T-helper 1 cell treated with Interleukin-12 subunit alpha and Interleukin-12 subunit beta and Interleukin-4 antibody, amounts not matched to agents 30 μg/mL and 1 μg/mL, for 36 hours (primary cell): ENCODE results near the gene PCNX3.

Source experiments
- H3K27ac Mint-ChIP-seq: one replicate; pipeline ENCODE4 v1.8.0; 2021; ENCODE audit warnings: mild to moderate bottlenecking, mixed read lengths
- H3K27me3 Mint-ChIP-seq: one replicate; pipeline ENCODE4 v1.8.0; 2021; ENCODE audit warnings: low read depth, mixed read lengths
- H3K36me3 Mint-ChIP-seq: one replicate; pipeline ENCODE4 v1.8.0; 2021; ENCODE audit warnings: low read depth, mixed read lengths
- H3K4me1 Mint-ChIP-seq: one replicate; pipeline ENCODE4 v1.8.0; 2021; ENCODE audit warnings: low read depth, mixed read lengths
- H3K4me3 Mint-ChIP-seq: one replicate; pipeline ENCODE4 v1.8.0; 2021; ENCODE audit warnings: mild to moderate bottlenecking, moderate library complexity, mixed read lengths
- H3K9me3 Mint-ChIP-seq: one replicate; pipeline ENCODE4 v1.8.0; 2021; ENCODE audit warnings: mixed read lengths

Gene PCNX3

GRCh38 chr11:65617136-65617850, 1.7 kb downstream of the PCNX3 start:
- peak overlapping the region; percentile 77 for H3K27ac Mint-ChIP-seq
- H3K4me3 Mint-ChIP-seq = peak overlapping the region; percentile 95
- H3K4me1 Mint-ChIP-seq = peaks cover 16% of the 10 kb centered on the region
- H3K36me3 Mint-ChIP-seq = peaks cover 21% of the 10 kb centered on the region
- H3K27me3 Mint-ChIP-seq = peaks cover 3% of the 10 kb centered on the region
- no peaks in the 10 kb centered on the region for H3K9me3 Mint-ChIP-seq

GRCh38 chr11:65617990-65618751, 2.6 kb downstream of the PCNX3 start:
- peaks cover 22% of the 10 kb centered on the region for H3K36me3 Mint-ChIP-seq

GRCh38 chr11:65618763-65619162, 3.2 kb downstream of the PCNX3 start:
- Mint-ChIP-seq H3K36me3 (peaks cover 21% of the 10 kb centered on the region), H3K27me3 (peaks cover 3% of the 10 kb centered on the region), H3K27ac (no peak overlapping the region), H3K4me3 (no peak overlapping the region), H3K9me3 (no peaks in the 10 kb centered on the region), H3K4me1 (peaks cover 10% of the 10 kb centered on the region)

More at GRCh38 chr11:65617990-65618751, 2.6 kb downstream of the PCNX3 start:
- Mint-ChIP-seq H3K4me1 (peaks cover 11% of the 10 kb centered on the region), H3K4me3 (no peak overlapping the region), H3K9me3 (no peaks in the 10 kb centered on the region), H3K27me3 (peaks cover 3% of the 10 kb centered on the region), H3K27ac (no peak overlapping the region)

- H3K27me3 Mint-ChIP-seq = peaks cover 3% of the 10 kb centered on the region
- no peak overlapping the region for H3K4me3 Mint-ChIP-seq
- no peaks in the 10 kb centered on the region for H3K9me3 Mint-ChIP-seq
- peaks cover 10% of the 10 kb centered on the region for H3K4me1 Mint-ChIP-seq
- peaks cover 24% of the 10 kb centered on the region for H3K36me3 Mint-ChIP-seq
- no peak overlapping the region for H3K27ac Mint-ChIP-seq
Observed at GRCh38 chr11:65619281-65619928, 3.8 kb downstream of the PCNX3 start.

GRCh38 chr11:65620666-65621065, 5.1 kb downstream of the PCNX3 start:
- peaks cover under 1% of the 10 kb centered on the region for H3K27me3 Mint-ChIP-seq
- peaks cover 28% of the 10 kb centered on the region for H3K36me3 Mint-ChIP-seq
- H3K27ac Mint-ChIP-seq = no peak overlapping the region
- H3K9me3 Mint-ChIP-seq = no peaks in the 10 kb centered on the region
- peaks cover 10% of the 10 kb centered on the region for H3K4me1 Mint-ChIP-seq
- H3K4me3 Mint-ChIP-seq = no peak overlapping the region

- peaks cover 9% of the 10 kb centered on the region for H3K4me1 Mint-ChIP-seq
- H3K27ac Mint-ChIP-seq = no peak overlapping the region
- no peaks in the 10 kb centered on the region for H3K9me3 Mint-ChIP-seq
- peaks cover 27% of the 10 kb centered on the region for H3K36me3 Mint-ChIP-seq
- H3K4me3 Mint-ChIP-seq = no peak overlapping the region
- no peaks in the 10 kb centered on the region for H3K27me3 Mint-ChIP-seq
Observed at GRCh38 chr11:65621460-65621859, 5.9 kb downstream of the PCNX3 start.

- no peak overlapping the region for H3K27ac Mint-ChIP-seq
- H3K36me3 Mint-ChIP-seq = peaks cover 23% of the 10 kb centered on the region
- H3K9me3 Mint-ChIP-seq = no peaks in the 10 kb centered on the region
- H3K4me1 Mint-ChIP-seq = peaks cover 4% of the 10 kb centered on the region
- no peaks in the 10 kb centered on the region for H3K27me3 Mint-ChIP-seq
- H3K4me3 Mint-ChIP-seq = no peak overlapping the region
Observed at GRCh38 chr11:65622011-65622410, 6.4 kb downstream of the PCNX3 start.

- H3K4me3 Mint-ChIP-seq = no peak overlapping the region
- H3K36me3 Mint-ChIP-seq = peaks cover 26% of the 10 kb centered on the region
- peak overlapping the region; percentile 29 for H3K27ac Mint-ChIP-seq
- H3K9me3 Mint-ChIP-seq = no peaks in the 10 kb centered on the region
- peaks cover 2% of the 10 kb centered on the region for H3K4me1 Mint-ChIP-seq
- no peaks in the 10 kb centered on the region for H3K27me3 Mint-ChIP-seq
Observed at GRCh38 chr11:65623177-65623576, 7.6 kb downstream of the PCNX3 start.

GRCh38 chr11:65623852-65624616, 8.5 kb downstream of the PCNX3 start:
- H3K27ac Mint-ChIP-seq = no peak overlapping the region
- H3K27me3 Mint-ChIP-seq = no peaks in the 10 kb centered on the region
- H3K4me3 Mint-ChIP-seq = no peak overlapping the region
- peaks cover 26% of the 10 kb centered on the region for H3K36me3 Mint-ChIP-seq
- H3K9me3 Mint-ChIP-seq = no peaks in the 10 kb centered on the region
- peaks cover 2% of the 10 kb centered on the region for H3K4me1 Mint-ChIP-seq

- H3K36me3 Mint-ChIP-seq = peaks cover 30% of the 10 kb centered on the region
- peaks cover 2% of the 10 kb centered on the region for H3K4me1 Mint-ChIP-seq
- H3K27ac Mint-ChIP-seq = no peak overlapping the region
- H3K27me3 Mint-ChIP-seq = no peaks in the 10 kb centered on the region
- no peaks in the 10 kb centered on the region for H3K9me3 Mint-ChIP-seq
- no peak overlapping the region for H3K4me3 Mint-ChIP-seq
Observed at GRCh38 chr11:65624931-65625627, 9.5 kb downstream of the PCNX3 start.

- peaks cover 31% of the 10 kb centered on the region for H3K36me3 Mint-ChIP-seq
- no peak overlapping the region for H3K4me3 Mint-ChIP-seq
- H3K4me1 Mint-ChIP-seq = peaks cover 2% of the 10 kb centered on the region
- no peaks in the 10 kb centered on the region for H3K27me3 Mint-ChIP-seq
- no peaks in the 10 kb centered on the region for H3K9me3 Mint-ChIP-seq
- H3K27ac Mint-ChIP-seq = peak overlapping the region; percentile 71
Observed at GRCh38 chr11:65625628-65626342, 10.2 kb downstream of the PCNX3 start.

GRCh38 chr11:65627202-65627601, 11.6 kb downstream of the PCNX3 start:
- Mint-ChIP-seq H3K27ac (no peak overlapping the region), H3K4me3 (no peak overlapping the region)

GRCh38 chr11:65629579-65629978, 14.0 kb downstream of the PCNX3 start:
- Mint-ChIP-seq H3K4me3 (no peak overlapping the region), H3K36me3 (peaks cover 22% of the 10 kb centered on the region), H3K27me3 (no peaks in the 10 kb centered on the region), H3K4me1 (peaks cover 6% of the 10 kb centered on the region), H3K27ac (no peak overlapping the region), H3K9me3 (no peaks in the 10 kb centered on the region)

More at GRCh38 chr11:65627202-65627601, 11.6 kb downstream of the PCNX3 start:
- peaks cover 2% of the 10 kb centered on the region for H3K4me1 Mint-ChIP-seq
- no peaks in the 10 kb centered on the region for H3K27me3 Mint-ChIP-seq
- H3K9me3 Mint-ChIP-seq = no peaks in the 10 kb centered on the region
- H3K36me3 Mint-ChIP-seq = peaks cover 28% of the 10 kb centered on the region
